Stomach (tissue), 9 donors: ENCODE results near the gene FIS1. TPM values are rescaled to one million over a fixed set of nuclear protein-coding genes. Genes with fewer than 3 reads are reported as not detected.
"Not testable (repeated sequence)": the region's sequence is repeated elsewhere in the genome, so short reads cannot be mapped to it uniquely, and the experiment has no call there.

Source experiments
- DNase-seq, 2 donors: peaks; one replicate each; pipeline versions ENCODE4 v3.0.0 to v3.0.0-alpha.2; 2013 to 2019
- H3K27ac ChIP-seq, 5 donors: fragments of 200-600 bp in 4 of 5; sonication (generic) in 4 of 5; one replicate each; pipeline ENCODE4 v1.5.1; 2013 to 2019; ENCODE audit warnings: mild to moderate bottlenecking in 1 of 5, moderate library complexity in 1 of 5
- H3K27me3 ChIP-seq, 3 donors: fragments of 200-600 bp; sonication (generic); one replicate each; pipeline ENCODE4 v1.5.1; 2017 to 2019; ENCODE audit warnings: mixed run types in 1 of 3
- H3K36me3 ChIP-seq, 4 donors: fragments of 200-600 bp; sonication (generic); 1 replicate in 3 of 4; 2 replicates in 1 of 4; pipeline ENCODE4 v1.5.1; 2016 to 2019
- H3K4me1 ChIP-seq, 4 donors: fragments of 200-600 bp; sonication (generic); one replicate each; pipeline ENCODE4 v1.5.1; 2016 to 2019
- H3K4me3 ChIP-seq, 4 donors: fragments of 200-600 bp; sonication (generic) in 3 of 4; one replicate each; pipeline ENCODE4 v1.5.1; 2016 to 2019; ENCODE audit warnings: mild to moderate bottlenecking in 1 of 4
- H3K9me3 ChIP-seq, 4 donors: fragments of 200-600 bp; sonication (generic); one replicate each; pipeline ENCODE4 v1.5.1; 2016 to 2019
- CTCF ChIP-seq, 7 experiments: fragments of 450-650 bp in 4 of 7; fragments of 200-600 bp in 3 of 7; sonication (generic) in 3 of 7; IDR thresholded peaks; one replicate each; pipeline ENCODE4 v1.5.1; 2016 to 2019; ENCODE audit warnings: antibody characterized with exemption in 7 of 7, control low read depth in 2 of 7, mild to moderate bottlenecking in 1 of 7
- EP300 ChIP-seq: sonication (generic); formaldehyde crosslinking; IDR thresholded peaks from one replicate; pipeline ENCODE4 v1.6.1; 2017; ENCODE audit warnings: antibody characterized with exemption
- POLR2A ChIP-seq, 4 donors: fragments of 450-650 bp; IDR thresholded peaks; one replicate each; pipeline ENCODE4 v1.6.1; 2016; ENCODE audit warnings: antibody characterized with exemption in 4 of 4, control low read depth in 2 of 4, mild to moderate bottlenecking in 1 of 4, moderate library complexity in 1 of 4
- POLR2AphosphoS5 ChIP-seq, 3 donors: sonication (generic); formaldehyde crosslinking; IDR thresholded peaks; one replicate each; pipeline ENCODE4 v1.6.1; 2016; ENCODE audit warnings: antibody characterized with exemption in 3 of 3
- WGBS, 5 donors: extraction: QIAGEN DNeasy Blood & Tissue Kit in 3 of 5; methylation state at CpG; one replicate each; pipeline versions ENCODE4 v1.1.5 to v1.1.7; 2013 to 2018; 5-methylcytosine and 5-hydroxymethylcytosine counted together
- intact Hi-C: fragments of 100-400 bp; cut with DNase I; formaldehyde crosslinking; loops from one replicate; pipeline ENCODE4 v1.15.1; 2023; ENCODE audit warnings: low total_unique reads
- polyA plus RNA-seq, 3 donors: library from polyadenylated mRNA; stranded (reverse); fragments of 200-250 nt; gene quantifications; one replicate each; pipeline ENCODE4 v1.2.3, GENCODE V29; 2013
- total RNA-seq, 5 donors: library from RNA; depleted of rRNA; stranded (reverse); fragments of >200 nt; gene quantifications; one replicate each; pipeline versions ENCODE4 v1.1.0 to v1.2.3, GENCODE V29; 2014 to 2016
- donor health status: healthy with polysubstance abuse.
- donor health status: Bipolar disorder and iron deficiency.
- donor health status: healthy.

The FIS1 gene
- total and polyA plus RNA-seq, 8 donors, result 72.4 to 329 (median 199) TPM

DNA sequence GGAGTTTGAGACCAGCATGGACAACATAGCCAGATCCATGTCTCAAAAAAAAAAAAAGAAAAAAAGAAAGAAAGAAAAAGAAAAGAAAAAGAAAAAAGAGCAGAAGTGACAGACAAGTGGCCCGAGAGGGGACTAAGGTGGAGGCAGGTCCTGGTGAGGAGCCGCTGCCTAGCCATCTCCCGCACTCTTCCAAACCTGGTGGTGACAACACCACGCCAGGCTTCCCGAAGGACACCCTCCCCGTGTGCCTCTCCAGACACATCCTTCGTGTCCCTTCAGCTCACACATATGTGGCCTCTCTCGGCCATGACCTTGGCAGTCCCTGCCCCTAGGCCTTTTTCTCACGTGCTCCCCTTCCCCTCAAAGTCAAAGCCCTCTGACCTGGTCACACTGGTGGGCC is 40.3 kb upstream of the FIS1 start:
- no peaks in the 10 kb centered on the region for H3K9me3 ChIP-seq
- WGBS, 5 donors, result 74 to 84% (median 84%) methylated on average over 9 of the region's 9 CpGs
- H3K27me3 ChIP-seq, result peaks cover 0 to 17% (median 0%) of the 10 kb centered on the region in 3 donors
- peaks cover 0 to 5% (median 5%) of the 10 kb centered on the region in 4 donors for H3K4me1 ChIP-seq
- no peak for DNase-seq
- intact Hi-C loops, result no loop called here
- H3K36me3 ChIP-seq, result no peaks in the 10 kb centered on the region
- no peak overlapping the region for H3K4me3 ChIP-seq
- no peak overlapping the region for H3K27ac ChIP-seq
- TF ChIP-seq POLR2A (IDR thresholded peaks at IDR 0.05), result no peak
- TF ChIP-seq POLR2AphosphoS5 (IDR thresholded peaks at IDR 0.05), result no peak
- no peak for TF ChIP-seq EP300
- no peak for TF ChIP-seq CTCF (IDR thresholded peaks at IDR 0.05)

GRCh38 chr7:101280912-101281311 is 36.0 kb upstream of the FIS1 start:
- H3K27ac ChIP-seq, H3K36me3 ChIP-seq, H3K9me3 ChIP-seq, H3K4me1 ChIP-seq, H3K4me3 ChIP-seq, DNase-seq: not testable (repeated sequence)
- intact Hi-C loops, result loop anchor here (5.0 kb wide), 1 partner anchor 139 kb away; no protein-coding TSS in a partner anchor
- peaks cover 0 to 38% (median 4%) of the 10 kb centered on the region in 3 donors for H3K27me3 ChIP-seq
- WGBS, 5 donors, result 86 to 92% (median 90%) methylated on average over 8 of the region's 8 CpGs

GRCh38 chr7:101278461-101279292 is 33.8 kb upstream of the FIS1 start:
- Histone ChIP-seq H3K27ac (no peak overlapping the region), H3K27me3 (peaks cover 0 to 52% (median 4%) of the 10 kb centered on the region in 3 donors), H3K9me3 (no peaks in the 10 kb centered on the region), H3K4me1 (peaks cover 0 to 5% (median 5%) of the 10 kb centered on the region in 4 donors), H3K36me3 (no peaks in the 10 kb centered on the region), H3K4me3 (no peak overlapping the region)
- WGBS, 5 donors, result 82 to 85% (median 84%) methylated on average over 24 of the region's 24 CpGs
- no peak for TF ChIP-seq EP300
- no peak for TF ChIP-seq POLR2A (IDR thresholded peaks at IDR 0.05)
- no peak for TF ChIP-seq CTCF (IDR thresholded peaks at IDR 0.05)
- no peak for DNase-seq
- intact Hi-C loops, result no loop called here

DNA sequence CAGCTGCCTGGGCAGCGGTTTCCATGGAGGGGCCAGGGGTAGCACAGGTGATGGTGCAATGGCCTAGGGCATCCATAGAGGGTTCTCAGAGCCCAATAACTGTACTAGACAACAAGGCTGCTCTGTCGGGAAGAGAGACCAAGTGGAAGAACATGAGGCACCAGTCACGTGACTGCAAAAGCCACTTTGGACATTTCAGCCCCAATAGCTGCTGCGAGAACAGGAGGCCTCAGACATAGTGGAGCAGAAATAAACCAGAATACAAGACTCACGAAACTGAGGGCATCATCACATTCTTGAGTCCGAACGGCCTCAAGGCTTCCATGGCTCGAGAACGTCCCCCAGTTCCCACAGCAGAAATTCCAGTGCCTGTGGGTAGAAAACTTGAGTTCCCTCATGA is 32.3 kb upstream of the FIS1 start:
- TF ChIP-seq CTCF (IDR thresholded peaks at IDR 0.05), result no peak
- no peak for TF ChIP-seq POLR2AphosphoS5 (IDR thresholded peaks at IDR 0.05)
- TF ChIP-seq EP300, result no peak
- TF ChIP-seq POLR2A (IDR thresholded peaks at IDR 0.05), result no peak
- no peaks in the 10 kb centered on the region for H3K4me1 ChIP-seq
- peaks cover 0 to 52% (median 4%) of the 10 kb centered on the region in 3 donors for H3K27me3 ChIP-seq
- H3K36me3 ChIP-seq, result no peaks in the 10 kb centered on the region
- H3K27ac ChIP-seq, result no peak overlapping the region
- WGBS, 5 donors, result 66 to 86% (median 77%) methylated on average over 9 of the region's 9 CpGs
- no peak for DNase-seq
- H3K9me3 ChIP-seq, result no peaks in the 10 kb centered on the region
- intact Hi-C loops, result no loop called here
- no peak overlapping the region for H3K4me3 ChIP-seq

- DNase-seq, result no peak
- no peaks in the 10 kb centered on the region for H3K36me3 ChIP-seq
- H3K4me3 ChIP-seq, result no peak overlapping the region
- TF ChIP-seq POLR2AphosphoS5 (IDR thresholded peaks at IDR 0.05), result no peak
- TF ChIP-seq POLR2A (IDR thresholded peaks at IDR 0.05), result no peak
- no peak for TF ChIP-seq CTCF (IDR thresholded peaks at IDR 0.05)
- TF ChIP-seq EP300, result no peak
- 59 to 73% (median 62%) methylated on average over 4 of the region's 4 CpGs for WGBS, 5 donors
- no peaks in the 10 kb centered on the region for H3K9me3 ChIP-seq
- no peak overlapping the region for H3K27ac ChIP-seq
- intact Hi-C loops, result no loop called here
- no peaks in the 10 kb centered on the region for H3K4me1 ChIP-seq
- H3K27me3 ChIP-seq, result peaks cover 0 to 52% (median 0%) of the 10 kb centered on the region in 3 donors
Measured at GRCh38 chr7:101273206-101273605, 28.3 kb upstream of the FIS1 start.
